ENCODE results near the gene SP110.

DNA sequence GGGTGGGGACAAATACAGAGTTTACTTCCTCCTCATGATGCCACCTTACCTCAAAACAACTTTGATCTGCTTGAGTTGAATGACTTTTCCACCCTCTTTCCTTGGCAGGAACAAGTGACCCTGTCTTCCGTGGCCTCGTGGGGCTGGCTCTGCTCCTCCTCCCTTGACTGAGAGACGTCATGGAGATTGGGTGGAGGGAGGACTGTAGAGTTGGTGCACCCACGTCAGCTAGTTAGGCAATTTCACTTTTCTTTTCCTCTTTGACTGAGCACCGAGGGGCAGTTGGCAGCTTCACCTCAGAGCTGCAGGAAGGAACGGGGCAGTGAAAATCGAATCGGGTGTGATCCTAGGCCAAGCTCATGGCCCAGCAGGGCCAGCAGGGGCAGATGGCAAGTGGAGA is 5.7 kb upstream of the SP110 start, which contains the start of gene SP140:
- no peak for TF ChIP-seq MYC (IDR thresholded peaks at IDR 0.05; ENCODE audit: low read depth, low read length)
- TF ChIP-seq, protein P1, sequence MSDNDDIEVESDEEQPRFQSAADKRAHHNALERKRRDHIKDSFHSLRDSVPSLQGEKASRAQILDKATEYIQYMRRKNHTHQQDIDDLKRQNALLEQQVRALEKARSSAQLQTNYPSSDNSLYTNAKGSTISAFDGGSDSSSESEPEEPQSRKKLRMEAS (IDR thresholded peaks at IDR 0.05; ENCODE audit: low read depth, low read length), result no peak
- TF ChIP-seq, protein P2, sequence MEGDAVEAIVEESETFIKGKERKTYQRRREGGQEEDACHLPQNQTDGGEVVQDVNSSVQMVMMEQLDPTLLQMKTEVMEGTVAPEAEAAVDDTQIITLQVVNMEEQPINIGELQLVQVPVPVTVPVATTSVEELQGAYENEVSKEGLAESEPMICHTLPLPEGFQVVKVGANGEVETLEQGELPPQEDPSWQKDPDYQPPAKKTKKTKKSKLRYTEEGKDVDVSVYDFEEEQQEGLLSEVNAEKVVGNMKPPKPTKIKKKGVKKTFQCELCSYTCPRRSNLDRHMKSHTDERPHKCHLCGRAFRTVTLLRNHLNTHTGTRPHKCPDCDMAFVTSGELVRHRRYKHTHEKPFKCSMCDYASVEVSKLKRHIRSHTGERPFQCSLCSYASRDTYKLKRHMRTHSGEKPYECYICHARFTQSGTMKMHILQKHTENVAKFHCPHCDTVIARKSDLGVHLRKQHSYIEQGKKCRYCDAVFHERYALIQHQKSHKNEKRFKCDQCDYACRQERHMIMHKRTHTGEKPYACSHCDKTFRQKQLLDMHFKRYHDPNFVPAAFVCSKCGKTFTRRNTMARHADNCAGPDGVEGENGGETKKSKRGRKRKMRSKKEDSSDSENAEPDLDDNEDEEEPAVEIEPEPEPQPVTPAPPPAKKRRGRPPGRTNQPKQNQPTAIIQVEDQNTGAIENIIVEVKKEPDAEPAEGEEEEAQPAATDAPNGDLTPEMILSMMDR (IDR thresholded peaks at IDR 0.05; ENCODE audit: low read depth, low read length), result no peak
- no peak for TF ChIP-seq POLR2A (IDR thresholded peaks at IDR 0.05; ENCODE audit: extremely low read depth, insufficient read length)
